Stimulated activated CD8-positive, alpha-beta memory T cell treated with anti-CD3 and anti-CD28 coated beads, Interleukin-15, amount 100 ng/mL, for 24 hours (primary cell): ENCODE data around the gene DISP2.

ENCODE experiments used
- DNase-seq: peaks from one replicate; pipeline ENCODE4 v3.0.0-alpha.2; 2020; ENCODE audit warnings: low read depth

DISP2 gene

GRCh38 chr15:40328751-40329150 lies 29.3 kb upstream of the DISP2 start:
- no peak for DNase-seq

GRCh38 chr15:40329804-40330203 lies 28.2 kb upstream of the DISP2 start:
- DNase-seq: no peak

- no peak for DNase-seq
Observed at GRCh38 chr15:40330368-40330836, 27.6 kb upstream of the DISP2 start.

GRCh38 chr15:40331026-40331425 lies 27.0 kb upstream of the DISP2 start:
- no peak for DNase-seq

- DNase-seq: no peak
Observed at GRCh38 chr15:40331637-40332036, 26.4 kb upstream of the DISP2 start.

- DNase-seq: no peak
Observed at GRCh38 chr15:40332113-40332781, 25.8 kb upstream of the DISP2 start.

- no peak for DNase-seq
Observed at GRCh38 chr15:40333922-40334492, 24.0 kb upstream of the DISP2 start.

GRCh38 chr15:40334541-40334940 lies 23.5 kb upstream of the DISP2 start:
- DNase-seq: no peak

GRCh38 chr15:40334941-40335795 lies 22.9 kb upstream of the DISP2 start:
- no peak for DNase-seq

- no peak for DNase-seq
Observed at GRCh38 chr15:40335938-40336743, 21.9 kb upstream of the DISP2 start.

- DNase-seq: no peak
Observed at GRCh38 chr15:40336744-40337122, 21.3 kb upstream of the DISP2 start.

GRCh38 chr15:40337597-40337996 lies 20.4 kb upstream of the DISP2 start:
- no peak for DNase-seq

- DNase-seq: no peak
Observed at GRCh38 chr15:40338041-40338657, 19.9 kb upstream of the DISP2 start.

GRCh38 chr15:40338921-40339620 lies 18.9 kb upstream of the DISP2 start:
- DNase-seq: no peak

- DNase-seq: no peak
Observed at GRCh38 chr15:40339621-40339945, 18.4 kb upstream of the DISP2 start.

- DNase-seq: no peak
Observed at GRCh38 chr15:40340038-40340739, 17.8 kb upstream of the DISP2 start.

GRCh38 chr15:40340740-40341400 lies 17.1 kb upstream of the DISP2 start, which contains the start of gene CCDC9B:
CCDC9B (minus strand) TSS chr15:40340939; CDS start chr15:40340819, 120 bp downstream.
- DNase-seq: no peak

GRCh38 chr15:40342416-40343320 lies 15.4 kb upstream of the DISP2 start:
- no peak for DNase-seq

- DNase-seq: no peak
Observed at GRCh38 chr15:40343512-40343911, 14.5 kb upstream of the DISP2 start.
